Body of pancreas (tissue), 4 donors: ENCODE data around the gene TACC3.

Experiments
- POLR2A ChIP-seq, 3 donors: fragments of 450-650 bp; IDR thresholded peaks; one replicate each; pipeline ENCODE4 v1.6.1; 2016; ENCODE audit warnings: antibody characterized with exemption in 3 of 3, mild to moderate bottlenecking in 2 of 3
- TF ChIP-seq, protein P1 (sequence below), 7 experiments: fragments of 450-650 bp in 4 of 7; fragments of 200-600 bp in 3 of 7; sonication (generic) in 3 of 7; IDR thresholded peaks; one replicate each; pipeline ENCODE4 v1.5.1; 2016 to 2019; ENCODE audit warnings: antibody characterized with exemption in 7 of 7

- TF ChIP-seq, protein P1, sequence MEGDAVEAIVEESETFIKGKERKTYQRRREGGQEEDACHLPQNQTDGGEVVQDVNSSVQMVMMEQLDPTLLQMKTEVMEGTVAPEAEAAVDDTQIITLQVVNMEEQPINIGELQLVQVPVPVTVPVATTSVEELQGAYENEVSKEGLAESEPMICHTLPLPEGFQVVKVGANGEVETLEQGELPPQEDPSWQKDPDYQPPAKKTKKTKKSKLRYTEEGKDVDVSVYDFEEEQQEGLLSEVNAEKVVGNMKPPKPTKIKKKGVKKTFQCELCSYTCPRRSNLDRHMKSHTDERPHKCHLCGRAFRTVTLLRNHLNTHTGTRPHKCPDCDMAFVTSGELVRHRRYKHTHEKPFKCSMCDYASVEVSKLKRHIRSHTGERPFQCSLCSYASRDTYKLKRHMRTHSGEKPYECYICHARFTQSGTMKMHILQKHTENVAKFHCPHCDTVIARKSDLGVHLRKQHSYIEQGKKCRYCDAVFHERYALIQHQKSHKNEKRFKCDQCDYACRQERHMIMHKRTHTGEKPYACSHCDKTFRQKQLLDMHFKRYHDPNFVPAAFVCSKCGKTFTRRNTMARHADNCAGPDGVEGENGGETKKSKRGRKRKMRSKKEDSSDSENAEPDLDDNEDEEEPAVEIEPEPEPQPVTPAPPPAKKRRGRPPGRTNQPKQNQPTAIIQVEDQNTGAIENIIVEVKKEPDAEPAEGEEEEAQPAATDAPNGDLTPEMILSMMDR (IDR thresholded peaks at IDR 0.05) = no peak
- TF ChIP-seq POLR2A (IDR thresholded peaks at IDR 0.05) = no peak
Observed at GRCh38 chr4:1763070-1763549, 41.8 kb downstream of the TACC3 start.
